ENCODE results near the gene FRMD4A. TPM values are rescaled to one million over a fixed set of nuclear protein-coding genes. Genes with fewer than 3 reads are reported as not detected.
"Not testable (repeated sequence)": the region's sequence is repeated elsewhere in the genome, so short reads cannot be mapped to it uniquely, and the experiment has no call there.

FRMD4A gene
- total RNA-seq, 1 experiment from 2014 or later = 51.1 TPM

DNA sequence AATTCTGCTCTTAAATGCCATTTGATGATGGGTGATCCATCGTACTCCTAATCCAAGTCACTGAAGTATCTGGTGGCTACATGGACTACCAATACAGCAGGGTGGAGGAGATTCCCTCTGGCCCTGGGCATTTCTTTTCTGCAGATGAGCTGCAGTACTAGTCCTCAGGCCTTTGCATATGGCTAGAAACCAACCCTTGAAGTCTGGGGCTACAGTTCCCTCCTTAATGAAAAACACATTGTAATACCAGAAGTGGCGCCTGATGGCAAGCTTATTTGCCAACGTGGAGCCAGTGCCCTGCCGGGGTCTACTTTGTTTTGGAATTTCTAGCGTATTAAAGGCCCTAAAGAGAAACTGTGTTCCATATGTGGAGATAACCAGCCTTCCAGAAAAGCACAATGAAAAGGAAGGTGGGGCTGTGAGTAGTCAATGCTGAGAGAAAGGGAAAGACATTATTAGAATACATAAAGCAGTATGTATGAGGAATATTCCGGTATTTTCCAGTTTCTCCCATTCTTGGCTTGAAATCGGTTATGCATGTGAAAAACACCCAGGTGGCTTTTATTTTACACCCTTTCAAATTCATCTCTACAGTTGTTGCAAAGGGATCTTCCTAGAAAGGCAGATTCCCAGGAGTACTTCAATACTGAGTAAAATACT lies 375.2 kb downstream of the FRMD4A start:
- peak; percentile 70 for DNase-seq (ENCODE audit: low read depth)

- not testable (repeated sequence) for DNase-seq (ENCODE audit: low read depth)
Observed at GRCh38 chr10:13954195-13954594, 376.5 kb downstream of the FRMD4A start.

GRCh38 chr10:13953371-13953770 lies 377.4 kb downstream of the FRMD4A start:
- DNase-seq (ENCODE audit: low read depth) = peak; percentile 50

DNA sequence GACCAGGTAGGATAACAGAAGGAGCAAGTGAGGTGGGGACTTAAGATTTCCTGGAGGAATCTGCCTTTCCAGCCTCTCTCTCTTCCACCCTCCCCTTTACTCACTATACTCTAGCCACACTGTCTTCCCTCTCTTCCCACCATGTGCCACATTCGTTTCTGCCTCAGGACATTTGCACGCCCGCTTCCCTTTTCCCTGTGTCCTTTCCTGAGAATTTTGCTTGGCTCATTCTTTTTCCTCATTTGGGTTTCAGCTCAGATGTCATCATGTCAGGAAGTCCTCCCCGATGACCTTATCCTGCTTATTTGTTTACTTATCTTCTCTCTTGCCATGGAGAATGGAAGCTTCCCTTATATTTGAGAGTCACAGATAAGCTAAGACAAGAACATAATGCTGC lies 380.2 kb downstream of the FRMD4A start:
- DNase-seq (ENCODE audit: low read depth) = peak; percentile 53

DNA sequence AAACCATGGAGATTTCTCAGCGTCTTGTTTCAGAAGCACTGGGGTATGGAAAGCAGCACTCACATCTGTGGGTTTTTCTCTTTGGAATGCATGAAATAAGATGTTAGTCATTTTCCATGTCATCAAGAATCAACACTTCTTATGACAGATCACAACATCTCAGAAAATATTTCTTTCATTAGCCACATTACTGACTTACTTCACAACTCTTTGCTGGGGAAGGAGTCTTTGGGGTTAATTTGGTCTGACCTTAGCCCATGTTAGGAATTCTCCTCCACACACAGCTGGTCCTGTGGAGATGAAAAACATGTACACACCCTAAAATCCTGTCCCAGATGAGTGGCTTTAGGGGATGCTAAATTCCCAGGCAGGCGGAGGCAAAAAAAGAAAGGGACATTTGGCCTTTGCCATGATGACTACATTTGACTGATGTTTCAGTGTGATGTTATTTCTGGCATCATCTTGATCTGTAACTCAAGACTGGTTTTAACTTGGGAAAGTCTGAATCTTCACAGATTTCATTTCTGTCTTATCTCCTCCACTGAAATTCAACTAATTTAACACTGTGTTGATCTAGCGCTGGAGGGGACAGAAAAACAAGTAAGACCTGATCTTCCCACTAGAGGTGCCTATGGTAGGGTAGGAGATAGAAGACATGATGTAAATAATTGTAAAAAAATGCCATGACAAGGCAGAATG lies 380.7 kb downstream of the FRMD4A start:
- DNase-seq (ENCODE audit: low read depth) = peak; percentile 96

- DNase-seq (ENCODE audit: low read depth) = peak; percentile 46
Observed at GRCh38 chr10:13946209-13946460, 384.6 kb downstream of the FRMD4A start.

DNA sequence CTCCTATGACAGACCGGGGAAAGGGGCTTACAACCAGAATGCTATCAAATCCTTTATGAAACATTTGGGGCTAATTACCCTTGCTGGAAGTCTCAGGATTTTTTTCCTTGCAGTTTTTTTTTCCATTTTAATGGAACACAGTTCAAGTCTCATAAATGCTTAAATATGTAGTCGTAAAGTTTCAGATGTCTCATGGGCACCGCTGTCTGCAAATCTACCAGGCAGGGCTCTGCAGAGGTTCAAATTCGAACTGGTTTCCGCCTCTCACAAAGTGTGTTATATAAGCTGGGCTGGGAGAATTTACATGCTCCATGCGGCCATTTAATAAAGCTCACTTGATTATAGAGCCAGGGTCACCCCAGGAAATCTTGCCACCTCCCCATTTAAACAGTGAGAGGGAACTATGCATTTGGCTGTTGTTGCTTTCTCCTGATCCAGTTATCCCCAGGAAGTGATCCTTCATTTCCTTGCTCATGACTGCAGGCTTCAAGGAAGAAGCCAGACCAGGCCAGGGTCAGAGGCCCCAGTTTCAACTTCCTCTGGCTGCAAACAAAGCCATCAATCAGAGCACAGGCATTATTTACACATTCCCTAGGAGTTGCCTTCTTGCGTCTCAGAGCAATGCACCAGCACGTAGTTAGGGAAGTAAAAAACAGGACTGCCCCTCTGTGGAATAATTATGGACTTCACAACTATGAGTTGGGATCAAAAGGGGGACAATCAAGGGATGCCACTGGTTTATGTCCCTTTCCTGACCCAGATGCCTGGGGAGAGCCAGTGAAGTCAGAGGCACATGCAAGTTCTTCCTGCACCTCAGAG lies 385.1 kb downstream of the FRMD4A start:
- no peak for DNase-seq (ENCODE audit: low read depth)

- DNase-seq (ENCODE audit: low read depth) = no peak
Observed at GRCh38 chr10:13944823-13945222, 385.9 kb downstream of the FRMD4A start.

- DNase-seq (ENCODE audit: low read depth) = no peak
Observed at GRCh38 chr10:13943735-13944398, 386.9 kb downstream of the FRMD4A start.

DNA sequence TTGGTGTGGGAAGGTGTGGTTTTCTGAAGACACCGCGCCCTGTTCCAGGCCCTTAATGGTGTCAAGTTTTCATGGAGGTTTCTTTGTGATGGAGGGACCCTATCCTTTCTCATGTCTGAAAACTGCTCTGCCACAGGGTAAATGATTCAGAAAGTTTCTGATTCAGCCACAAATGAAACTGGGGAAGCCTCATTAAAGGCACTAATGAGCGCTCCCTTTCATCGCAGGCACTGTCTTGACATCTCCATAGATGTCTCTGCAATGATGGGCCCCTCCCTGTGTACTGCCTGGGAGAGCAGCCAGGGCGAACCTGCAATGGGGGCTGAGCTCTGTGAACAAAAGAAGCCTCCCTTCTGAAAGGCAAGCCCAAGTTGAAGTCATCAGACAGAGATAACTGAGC lies 388.7 kb downstream of the FRMD4A start:
- no peak for DNase-seq (ENCODE audit: low read depth)

DNA sequence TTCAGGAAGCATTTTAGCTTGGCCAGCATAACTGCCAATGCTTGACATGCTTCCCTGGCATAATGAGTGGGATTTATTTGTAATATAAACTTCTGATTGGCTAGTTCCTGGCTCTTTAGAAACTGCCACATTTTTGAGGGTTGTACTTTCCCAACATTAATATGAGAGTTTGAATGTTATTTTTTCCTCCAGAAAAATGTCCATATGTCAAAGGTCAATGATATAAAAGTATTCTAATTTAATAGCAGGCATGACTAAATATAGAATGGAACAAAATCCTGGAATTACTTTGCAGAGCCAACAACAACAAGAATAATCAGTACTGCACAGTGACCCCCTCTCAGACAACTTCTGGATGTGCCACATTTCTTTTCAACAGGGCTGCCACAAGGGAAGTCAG lies 391.3 kb downstream of the FRMD4A start:
- DNase-seq (ENCODE audit: low read depth) = no peak

DNA sequence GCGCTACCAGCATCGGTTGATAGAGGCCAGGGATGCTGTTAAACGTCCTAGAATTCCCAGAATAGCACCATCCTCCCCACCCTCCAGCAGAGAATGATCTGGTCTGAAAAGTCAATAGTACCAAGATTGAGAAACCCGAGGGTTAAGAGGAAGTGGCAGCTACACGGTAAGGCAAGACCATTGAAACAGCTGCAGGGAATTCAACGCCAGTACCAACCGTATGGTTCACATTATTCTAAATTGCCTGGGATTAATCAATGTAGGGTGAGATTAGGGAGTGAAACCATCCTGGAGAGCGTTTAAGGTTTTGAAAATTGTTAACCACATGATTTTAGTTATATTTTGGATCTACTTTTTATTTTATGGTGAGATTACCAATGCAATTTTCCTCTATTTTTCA lies 391.8 kb downstream of the FRMD4A start:
- no peak for DNase-seq (ENCODE audit: low read depth)

DNA sequence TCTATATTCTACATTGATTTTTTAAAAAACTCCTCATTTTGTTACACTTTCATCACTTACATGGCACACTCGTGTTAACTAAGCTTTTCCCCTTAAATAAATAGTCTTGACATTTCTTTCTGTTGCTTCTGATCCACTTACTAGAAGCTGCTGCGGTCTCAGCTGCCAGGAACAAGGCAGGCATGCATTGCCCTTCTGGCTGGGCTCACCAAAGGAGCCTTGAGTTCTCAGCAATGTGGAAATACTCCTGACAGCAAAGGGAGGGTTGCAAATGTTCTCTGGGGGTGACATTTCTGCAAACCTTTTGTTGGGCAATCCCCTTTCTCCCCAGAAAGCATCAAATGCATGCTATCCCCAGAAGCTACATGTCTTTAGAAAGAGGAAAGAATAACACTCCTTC lies 393.9 kb downstream of the FRMD4A start:
- DNase-seq (ENCODE audit: low read depth) = no peak

GRCh38 chr10:13930120-13930519 lies 400.6 kb downstream of the FRMD4A start:
- no peak for DNase-seq (ENCODE audit: low read depth)

GRCh38 chr10:13928451-13928850 lies 402.3 kb downstream of the FRMD4A start:
- DNase-seq (ENCODE audit: low read depth) = no peak

GRCh38 chr10:13925971-13926780 lies 404.5 kb downstream of the FRMD4A start:
- no peak for DNase-seq (ENCODE audit: low read depth)

DNA sequence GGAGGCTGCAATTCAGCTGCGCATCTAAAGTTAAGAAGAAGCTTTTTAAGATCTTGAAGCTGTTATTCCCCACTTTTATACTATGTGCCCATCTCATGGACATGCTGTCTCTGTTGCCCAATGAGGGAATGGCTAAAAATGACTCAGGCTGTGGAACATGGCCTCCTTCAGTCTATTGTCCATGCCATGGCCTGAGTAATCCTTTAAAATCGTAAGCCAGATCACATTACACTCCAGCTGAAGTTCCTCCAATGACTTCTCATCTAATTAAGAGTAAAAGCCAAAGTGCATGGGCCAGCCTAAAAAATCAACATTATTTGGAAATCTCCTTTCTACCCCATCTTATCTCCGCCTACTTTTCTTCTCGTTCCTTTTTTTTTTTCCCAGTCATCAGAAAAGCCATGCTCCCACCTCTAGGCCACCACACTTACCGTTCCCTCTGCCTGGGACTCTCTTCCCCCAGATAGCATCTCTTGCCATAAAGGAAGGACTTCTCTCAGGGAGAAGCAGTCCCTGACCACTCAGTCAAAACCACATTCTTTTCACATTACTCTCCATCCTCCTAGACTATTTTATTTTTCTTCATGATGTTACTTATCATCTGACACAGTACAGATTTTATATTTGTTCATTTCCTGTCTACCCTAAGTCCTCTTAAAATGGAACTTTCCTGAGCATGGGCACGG lies 406.5 kb downstream of the FRMD4A start:
- peak; percentile 93 for DNase-seq (ENCODE audit: low read depth)

DNA sequence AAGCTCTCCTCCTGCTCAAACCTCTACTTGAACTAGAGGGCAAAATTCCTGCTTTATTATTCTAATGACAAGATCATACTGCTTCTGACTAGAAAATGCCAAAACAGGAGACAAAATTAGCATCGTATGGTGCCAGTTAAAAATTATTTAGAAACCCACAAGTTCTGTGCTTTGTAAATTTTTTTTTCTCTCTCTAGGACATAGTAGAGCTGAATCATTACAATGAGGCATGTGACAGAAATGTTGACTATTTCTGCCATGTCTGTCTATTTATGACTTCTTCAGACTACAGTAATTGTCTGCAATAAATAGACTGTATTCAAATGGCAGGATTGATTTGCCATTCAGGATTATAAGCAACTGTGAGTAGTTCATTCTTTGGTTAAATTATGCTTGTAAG lies 408.1 kb downstream of the FRMD4A start:
- DNase-seq (ENCODE audit: low read depth) = peak; percentile 25

DNA sequence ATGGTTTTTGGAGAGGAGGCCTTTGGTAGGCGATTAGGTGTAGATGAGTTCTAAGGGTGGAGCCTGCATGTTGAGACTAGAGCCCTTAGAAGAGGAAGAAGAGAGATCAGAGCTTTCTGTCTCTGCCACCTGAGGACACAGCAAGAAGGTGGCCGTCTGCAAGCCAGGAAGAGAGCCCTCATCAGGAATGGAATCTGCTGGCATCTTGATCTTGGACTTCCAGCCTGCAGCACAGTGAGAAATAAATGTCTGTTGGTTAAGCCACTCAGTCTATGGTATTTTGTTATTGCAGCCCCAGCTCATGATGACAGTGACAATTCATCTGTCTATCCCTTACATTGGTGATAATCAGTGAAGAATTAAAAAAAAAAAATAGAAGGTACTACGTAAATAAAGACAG lies 408.8 kb downstream of the FRMD4A start:
- DNase-seq (ENCODE audit: low read depth) = no peak

DNA sequence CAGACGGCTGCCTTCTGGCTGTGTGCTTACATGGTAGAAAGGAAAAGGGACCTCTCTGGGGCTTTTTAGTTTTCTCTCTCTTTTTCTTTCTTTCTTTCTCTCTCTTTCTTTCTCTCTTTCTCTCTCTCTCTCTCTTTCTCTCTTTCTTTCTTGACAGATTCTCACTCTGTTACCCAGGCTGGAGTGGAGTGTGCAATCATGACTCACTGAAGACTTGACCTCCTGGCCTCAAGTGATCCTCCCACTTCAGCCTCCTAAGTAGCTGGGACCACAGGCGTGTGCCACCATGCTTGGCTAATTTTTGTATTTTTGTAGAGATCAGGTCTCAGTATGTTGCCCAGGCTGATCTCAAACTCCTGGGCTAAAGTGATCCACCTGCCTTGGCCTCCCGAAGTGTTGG lies 409.6 kb downstream of the FRMD4A start:
- DNase-seq (ENCODE audit: low read depth) = peak; percentile 64

DNA sequence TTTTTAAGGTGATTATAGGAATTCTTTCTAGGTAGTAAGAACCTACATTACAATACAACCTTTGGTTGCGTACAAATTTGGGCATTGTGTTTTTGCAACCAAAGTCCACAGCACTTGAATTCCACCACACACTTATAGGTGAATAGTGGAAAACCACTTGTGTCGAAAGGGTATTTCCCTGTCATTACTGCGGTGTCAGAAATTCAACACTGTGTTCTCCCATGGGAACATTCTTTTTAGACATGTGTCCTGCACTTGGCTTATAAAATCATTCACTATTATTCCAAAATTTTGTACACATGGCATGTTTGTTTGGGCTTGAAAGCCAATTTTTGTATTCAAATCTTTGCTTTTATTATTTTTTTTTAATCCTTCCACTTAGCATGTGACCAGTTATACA lies 410.3 kb downstream of the FRMD4A start:
- no peak for DNase-seq (ENCODE audit: low read depth)
